NOMO-1 treated with dmso at 0.1 percent for 144 hours (cell line): ENCODE measurements around the gene CLIP4.

ENCODE experiments used
- DNase-seq: peaks from one replicate; lab custom pipeline; 2025; ENCODE audit not compliant: unreplicated experiment; lab: John Stamatoyannopoulos, UW

Gene CLIP4

GRCh38 chr2:29129586-29130281 lies 14.5 kb downstream of the CLIP4 start:
- no peak for DNase-seq

- no peak for DNase-seq
These were observed 15.1 kb downstream of the CLIP4 start for GRCh38 chr2:29130295-29130694.

DNA sequence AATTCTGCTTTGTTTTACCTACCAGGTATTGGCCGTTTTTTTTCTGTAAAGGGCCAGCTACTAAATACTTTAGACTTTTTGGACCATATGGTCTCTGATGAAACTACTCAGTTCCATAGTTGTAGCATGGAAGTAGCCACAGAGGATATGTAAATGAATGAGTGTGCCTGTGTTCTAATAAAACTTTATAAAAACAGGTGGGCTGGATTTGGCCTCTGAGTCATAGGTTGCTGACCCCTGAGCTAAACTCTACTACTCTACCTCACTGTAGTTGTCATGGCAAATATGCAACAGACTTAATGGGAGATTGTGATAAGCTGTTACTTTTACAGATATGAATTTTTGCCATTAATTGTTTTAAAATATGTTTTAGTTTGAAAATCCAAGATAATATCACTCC lies 19.7 kb downstream of the CLIP4 start:
- no peak for DNase-seq

GRCh38 chr2:29139152-29139551 lies 23.9 kb downstream of the CLIP4 start:
- DNase-seq, result no peak

DNA sequence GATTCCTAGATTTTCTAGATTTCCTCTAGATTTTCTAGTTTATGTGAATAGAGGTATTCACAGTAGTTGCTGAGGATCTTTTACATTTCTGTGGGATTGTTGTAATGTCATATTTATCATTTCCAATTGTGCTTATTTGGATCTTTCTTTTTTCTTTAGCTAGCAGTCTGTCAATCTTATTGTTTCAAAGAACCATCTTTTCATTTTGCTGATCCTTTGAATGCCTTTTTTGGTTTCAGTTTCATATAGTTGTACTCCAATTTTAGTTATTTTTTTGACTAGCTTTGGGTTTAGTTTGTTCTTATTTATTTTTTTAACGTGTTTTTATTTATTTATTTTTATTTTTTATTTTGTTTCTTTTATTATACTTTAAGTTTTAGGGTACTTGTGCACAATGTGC lies 24.5 kb downstream of the CLIP4 start:
- no peak for DNase-seq

DNA sequence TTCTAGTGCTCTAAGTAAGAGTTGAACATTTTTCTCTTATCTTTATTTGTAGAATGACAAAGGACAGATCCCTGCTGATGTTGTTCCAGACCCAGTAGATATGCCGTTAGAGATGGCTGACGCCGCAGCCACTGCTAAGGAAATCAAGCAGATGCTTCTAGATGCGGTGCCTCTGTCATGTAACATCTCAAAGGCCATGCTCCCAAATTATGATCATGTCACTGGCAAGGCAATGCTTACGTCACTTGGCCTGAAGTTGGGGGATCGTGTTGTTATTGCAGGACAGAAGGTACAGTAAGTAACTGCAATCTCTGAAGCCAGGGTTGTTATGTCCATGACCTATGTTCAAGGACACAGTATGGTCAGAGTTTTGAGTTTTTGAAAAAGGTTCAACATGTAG lies 28.4 kb downstream of the CLIP4 start:
- no peak for DNase-seq

DNA sequence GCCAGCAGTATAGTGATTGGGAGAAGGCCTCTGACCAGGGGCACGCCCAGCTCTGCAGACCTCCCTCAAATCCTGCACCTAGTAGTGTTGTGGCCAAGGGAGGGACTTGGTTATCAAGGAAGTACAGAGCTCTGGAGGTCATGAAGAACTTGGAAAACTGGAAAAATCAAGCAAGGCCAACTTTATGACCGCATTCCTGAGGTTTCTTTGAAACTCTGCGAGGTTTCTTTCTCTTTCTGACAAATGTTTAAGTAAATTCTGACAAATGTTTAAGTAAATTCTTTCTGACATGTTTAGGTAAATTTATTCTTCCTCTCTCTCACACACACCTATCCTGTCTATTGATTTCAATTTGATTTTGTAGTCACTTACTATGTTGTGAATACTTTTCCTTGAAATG lies 31.0 kb downstream of the CLIP4 start:
- no peak for DNase-seq

GRCh38 chr2:29147963-29148362 lies 32.7 kb downstream of the CLIP4 start:
- DNase-seq, result no peak

DNA sequence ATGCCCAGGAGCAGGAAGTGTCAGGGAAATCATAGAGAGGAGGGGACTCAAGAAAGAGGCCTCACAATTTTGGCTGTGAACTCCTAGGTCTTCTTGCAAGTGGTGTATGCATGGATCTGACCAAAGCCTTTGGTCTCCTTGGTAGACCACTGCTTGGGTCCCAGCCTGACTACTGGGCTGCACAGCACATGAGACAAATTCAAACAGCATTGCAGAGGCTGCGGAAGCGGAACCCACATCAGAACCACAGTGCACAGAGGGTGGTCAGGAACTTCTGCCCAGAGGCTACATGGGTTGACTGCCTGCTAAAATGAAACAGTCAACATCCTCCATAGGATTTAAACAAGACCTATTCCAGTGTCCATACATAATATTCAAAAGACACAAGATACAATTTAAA lies 39.4 kb downstream of the CLIP4 start:
- DNase-seq, result no peak

- no peak for DNase-seq
These were observed 40.4 kb downstream of the CLIP4 start for GRCh38 chr2:29155578-29155977.

DNA sequence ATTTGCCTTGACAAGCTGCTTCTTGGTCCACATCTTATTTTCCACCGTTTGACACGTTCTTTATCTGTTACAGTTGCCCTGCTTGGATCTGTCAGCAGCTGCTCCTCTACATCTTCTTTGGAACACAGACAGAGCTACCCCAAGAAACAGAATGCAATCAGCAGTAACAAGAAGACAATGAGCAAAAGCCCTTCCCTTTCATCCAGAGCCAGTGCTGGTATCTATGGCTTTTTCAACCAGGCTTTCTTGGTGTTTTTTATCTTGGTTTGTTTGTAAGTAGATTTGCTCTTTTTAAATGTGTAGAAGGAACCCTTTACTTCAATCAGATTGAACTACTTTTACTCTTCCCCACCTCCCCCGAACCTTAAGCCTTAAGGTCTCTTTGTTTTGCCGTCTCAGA lies 41.9 kb downstream of the CLIP4 start:
- no peak for DNase-seq

GRCh38 chr2:29159125-29159524 lies 43.9 kb downstream of the CLIP4 start:
- no peak for DNase-seq

GRCh38 chr2:29160184-29160583 lies 45.0 kb downstream of the CLIP4 start:
- no peak for DNase-seq

DNA sequence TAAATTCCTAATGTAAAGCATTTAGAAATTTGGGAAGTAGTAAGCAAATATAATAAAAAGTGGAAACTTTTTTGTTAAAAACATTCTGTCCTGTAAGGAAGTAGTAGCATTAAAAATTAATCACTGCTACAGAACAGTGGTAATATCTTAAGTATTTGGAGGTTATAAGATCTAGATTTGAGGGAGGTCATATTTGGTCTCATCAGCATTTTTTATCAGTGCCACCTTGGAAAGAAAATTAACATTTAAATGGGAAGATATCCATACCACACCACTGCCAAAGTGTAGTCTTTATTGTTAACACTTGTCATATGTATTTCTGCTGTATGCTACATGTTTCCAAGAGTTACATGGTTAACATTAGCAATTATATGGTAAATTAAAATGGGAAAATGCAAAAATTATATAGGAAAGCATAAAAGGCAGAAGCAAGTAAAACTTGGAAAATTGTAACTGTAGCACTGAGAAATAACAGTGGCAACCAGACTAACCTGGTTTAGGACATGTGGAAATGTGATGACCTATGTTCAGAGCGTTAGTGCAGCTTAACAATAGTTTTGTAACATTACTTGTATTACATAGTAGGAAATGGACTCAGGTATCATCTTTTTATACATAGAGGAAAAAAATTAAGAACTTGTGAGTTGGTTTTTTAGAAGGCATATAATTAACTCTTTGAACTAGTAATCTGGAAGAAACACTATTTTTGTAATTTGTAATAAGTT lies 47.2 kb downstream of the CLIP4 start:
- DNase-seq, result no peak

DNA sequence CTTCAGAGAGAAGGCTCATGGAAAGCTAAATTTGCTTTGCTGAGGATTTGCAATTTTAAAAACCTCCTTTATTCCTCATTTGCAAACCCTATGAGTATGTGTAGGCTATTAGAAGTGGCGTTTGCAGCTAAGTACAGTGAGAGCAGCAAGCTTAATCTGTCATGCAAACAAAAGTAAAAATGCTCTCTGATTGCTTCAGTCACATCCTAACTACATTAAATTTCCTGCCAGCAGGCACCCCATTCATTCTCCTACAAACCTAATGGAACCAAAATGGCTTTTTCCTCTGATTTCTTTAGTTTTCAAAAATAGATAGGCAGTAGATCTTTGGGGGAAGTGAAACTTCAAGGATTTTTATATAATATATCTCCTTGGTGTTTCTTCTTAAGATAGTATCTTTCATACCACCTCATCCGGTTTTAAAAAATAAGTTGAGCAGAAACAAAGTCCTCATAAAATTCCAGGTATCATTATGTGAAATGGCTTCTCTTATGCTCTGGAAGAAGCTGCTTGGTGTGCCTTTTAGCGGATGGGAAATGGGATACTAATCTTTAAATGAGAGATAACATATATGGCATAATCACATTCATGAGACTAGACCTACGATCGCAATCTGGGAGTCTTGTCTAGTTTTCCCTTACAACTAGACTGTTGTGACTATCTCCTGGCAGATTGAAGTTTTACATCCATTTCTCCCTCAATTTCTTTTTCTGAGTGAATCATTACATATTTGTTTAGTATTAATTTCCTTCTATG lies 49.1 kb downstream of the CLIP4 start:
- DNase-seq, result no peak

DNA sequence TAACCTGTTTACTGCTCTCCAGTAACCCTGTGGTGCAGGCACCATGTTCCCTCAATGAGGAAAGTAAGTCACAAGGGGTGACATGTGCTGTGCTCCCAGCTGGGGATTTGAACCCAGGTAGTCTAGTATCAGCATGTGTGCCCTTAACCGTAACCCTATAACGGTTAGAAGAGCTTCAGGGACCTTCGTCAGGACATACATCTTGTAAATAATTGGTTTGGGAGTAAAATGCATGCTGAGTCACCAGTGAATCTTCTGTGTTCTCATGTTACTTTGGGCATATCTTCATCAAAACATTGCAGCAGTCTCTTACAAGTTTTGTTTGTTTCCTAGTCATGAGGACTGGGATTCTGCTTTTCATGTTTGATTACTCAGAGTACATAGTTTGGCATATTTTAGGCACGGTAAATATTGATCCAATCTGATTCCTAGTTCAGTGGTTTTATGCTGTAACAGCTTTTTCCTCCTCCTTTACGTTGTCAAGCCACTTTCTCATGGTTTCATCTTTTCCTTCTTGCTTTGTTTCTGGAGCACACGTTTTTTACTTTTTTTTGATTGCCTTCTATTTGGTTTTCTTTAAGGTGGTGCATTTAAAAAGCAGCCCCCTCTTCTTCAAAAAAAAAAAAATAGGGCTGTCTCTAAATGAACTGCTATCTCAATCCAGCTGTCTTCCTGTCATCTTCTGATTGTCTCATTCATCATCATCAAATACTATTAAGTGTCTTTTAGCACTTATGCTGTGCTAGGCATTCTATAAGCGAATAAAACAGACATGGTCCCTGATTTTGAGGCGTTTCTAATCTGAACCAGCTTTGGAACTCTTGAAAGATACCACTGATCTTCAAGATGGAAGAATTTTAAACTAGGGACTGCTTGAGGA lies 50.4 kb downstream of the CLIP4 start:
- DNase-seq, result no peak

- DNase-seq, result no peak
These were observed 51.2 kb downstream of the CLIP4 start for GRCh38 chr2:29166242-29167039.

GRCh38 chr2:29174937-29175336 lies 59.7 kb downstream of the CLIP4 start:
- no peak for DNase-seq

GRCh38 chr2:29175338-29175737 lies 60.1 kb downstream of the CLIP4 start:
- DNase-seq, result no peak

DNA sequence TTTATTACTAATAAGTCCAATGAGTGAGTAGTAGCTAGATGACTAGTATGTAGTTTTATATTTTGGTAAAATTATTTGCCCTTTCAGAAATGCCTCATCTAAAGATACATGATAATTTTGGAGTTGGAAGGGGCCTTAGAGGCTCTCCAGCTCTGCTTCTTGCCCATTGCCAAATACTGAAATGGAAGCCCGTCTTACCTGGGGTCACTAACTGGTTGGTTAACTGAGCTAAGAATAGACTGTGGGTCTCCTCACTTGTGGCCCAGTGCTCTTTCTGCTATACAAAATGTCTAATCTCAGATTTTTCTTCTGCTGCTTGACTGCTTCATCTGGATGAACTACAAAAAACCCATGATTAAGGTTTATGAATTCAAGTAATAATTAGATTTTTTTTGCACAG lies 67.1 kb downstream of the CLIP4 start:
- no peak for DNase-seq
